BE2C (cell line): Measurements from ENCODE around the gene NXPH4.

Experiments used
- DNase-seq: peaks from one replicate; pipeline ENCODE4 v3.0.0-alpha.2; 2020
- H3K27me3 ChIP-seq: fragments of 250-450 bp; sonication (Bioruptor Pico); 2 replicates; pipeline ENCODE4 v1.5.1; 2020; ENCODE audit warnings: mild to moderate bottlenecking
- H3K36me3 ChIP-seq: fragments of 250-450 bp; sonication (Bioruptor Pico); 2 replicates; pipeline ENCODE4 v1.5.1; 2020; ENCODE audit warnings: mild to moderate bottlenecking
- H3K4me1 ChIP-seq: fragments of 250-450 bp; sonication (Bioruptor Pico); 2 replicates; pipeline ENCODE4 v1.5.1; 2020
- H3K4me3 ChIP-seq: 2 replicates; pipeline ENCODE4 v1.5.1; 2011; ENCODE audit warnings: low read depth, low read length
- H3K9me3 ChIP-seq: fragments of 250-450 bp; sonication (Bioruptor Pico); 2 replicates; pipeline ENCODE4 v1.5.1; 2020
- CTCF ChIP-seq: IDR thresholded peaks from 2 replicates; pipeline ENCODE4 v1.5.1; 2012; ENCODE audit warnings: mild to moderate bottlenecking, low read depth, low read length

Gene NXPH4

GRCh38 chr12:57234571-57235016 is 18.0 kb downstream of the NXPH4 start:
- Histone ChIP-seq H3K4me3 (peak overlapping the region; percentile 45; the same call in 1 of the 2 replicates), H3K4me1 (peaks cover 21% of the 10 kb centered on the region), H3K27me3 (peaks cover 46% of the 10 kb centered on the region), H3K36me3 (peaks cover 37% of the 10 kb centered on the region), H3K9me3 (no peaks in the 10 kb centered on the region)
- no peak for DNase-seq
- no peak for TF ChIP-seq CTCF

GRCh38 chr12:57235017-57235727 is 18.6 kb downstream of the NXPH4 start:
- peaks cover 52% of the 10 kb centered on the region for H3K27me3 ChIP-seq
- DNase-seq = peak; percentile 79
- TF ChIP-seq CTCF = peak; percentile 42
- peaks cover 23% of the 10 kb centered on the region for H3K4me1 ChIP-seq
- no peaks in the 10 kb centered on the region for H3K9me3 ChIP-seq
- peak overlapping the region; percentile 45 for H3K4me3 ChIP-seq
- H3K36me3 ChIP-seq = peaks cover 37% of the 10 kb centered on the region

GRCh38 chr12:57235728-57236131 is 19.1 kb downstream of the NXPH4 start:
- H3K36me3 ChIP-seq = peaks cover 37% of the 10 kb centered on the region
- peak overlapping the region; percentile 45 for H3K4me3 ChIP-seq
- H3K9me3 ChIP-seq = no peaks in the 10 kb centered on the region
- no peak for DNase-seq
- TF ChIP-seq CTCF = no peak
- H3K27me3 ChIP-seq = peaks cover 58% of the 10 kb centered on the region
- H3K4me1 ChIP-seq = peaks cover 26% of the 10 kb centered on the region

- Histone ChIP-seq H3K9me3 (no peaks in the 10 kb centered on the region), H3K4me3 (peak overlapping the region; percentile 45), H3K36me3 (peaks cover 30% of the 10 kb centered on the region), H3K27me3 (peaks cover 64% of the 10 kb centered on the region), H3K4me1 (peaks cover 32% of the 10 kb centered on the region)
- no peak for TF ChIP-seq CTCF
- DNase-seq = no peak
Observed at GRCh38 chr12:57236201-57236924, 19.8 kb downstream of the NXPH4 start.

GRCh38 chr12:57236925-57237595 is 20.5 kb downstream of the NXPH4 start:
- DNase-seq = no peak
- no peak for TF ChIP-seq CTCF
- H3K4me1 ChIP-seq = peaks cover 35% of the 10 kb centered on the region

More at GRCh38 chr12:57236925-57237595, 20.5 kb downstream of the NXPH4 start:
- Histone ChIP-seq H3K36me3 (peaks cover 23% of the 10 kb centered on the region), H3K27me3 (peaks cover 71% of the 10 kb centered on the region), H3K4me3 (peak overlapping the region; percentile 45), H3K9me3 (no peaks in the 10 kb centered on the region)
